ENCODE data around the gene KIAA1549. TPM values are rescaled to one million over a fixed set of nuclear protein-coding genes. Genes with fewer than 3 reads are reported as not detected.
"Not testable (repeated sequence)": the region's sequence is repeated elsewhere in the genome, so short reads cannot be mapped to it uniquely, and the experiment has no call there.

Gene KIAA1549
- polyA plus RNA-seq, 2 of the 4 experiments (the other 2 are of a cell fraction) = 4.1 to 4.7 TPM

GRCh38 chr7:138798836-138799235, 182.4 kb downstream of the KIAA1549 start:
- POLR2A ChIA-PET = no interaction called here
- CTCF ChIA-PET = interaction anchor here (1.0 to 1.6 kb wide), 2 partner anchors 9 to 17 kb away, joined by 3 to 4 read pairs; no protein-coding TSS in a partner anchor
- H3K4me2 ChIP-seq = no peak overlapping the region
- WGBS (ENCODE audit: missing lambda C conversion rate) = 34% methylated on average over 5 of the region's 5 CpGs
- no peaks in the 10 kb centered on the region for H3K9me3 ChIP-seq
- FAIRE-seq = no peak
- ATAC-seq = 0 out of 6 replicates have a peak, but pooled peaks of 1 of the 2 experiments have one; percentile 26
- no peak overlapping the region for H3K4me3 ChIP-seq
- H3K27ac ChIP-seq = no peak overlapping the region
- no peak for DNase-seq (ENCODE audit: low read depth in 1 of 2, low spot score in 1 of 2)
- 0 out of 3 replicates have a peak, but pooled peaks cover 7% of the 10 kb centered on the region for H3K4me1 ChIP-seq
- no peak for TF ChIP-seq HOXA7 (CRISPR knock-in tag; IDR thresholded peaks at IDR 0.05)
- no peak for TF ChIP-seq CTCF (IDR thresholded peaks at IDR 0.05)
- no peak for TF ChIP-seq ELK1 (IDR thresholded peaks at IDR 0.05; ENCODE audit: low read depth, low read length)

GRCh38 chr7:138797715-138798320, 183.4 kb downstream of the KIAA1549 start, which contains the start of the genes ATP6V0A4 and TMEM213:
Gene ATP6V0A4 (minus strand): TSS chr7:138798196. CDS start chr7:138771247, 26,949 bp downstream.
Gene TMEM213 (plus strand): TSS chr7:138797994. CDS start chr7:138798105, 111 bp downstream.
- POLR2A ChIA-PET = interaction anchor here (0.6 kb wide), 1 partner anchor 182 kb away, joined by 3 read pairs; no protein-coding TSS in a partner anchor
- Histone ChIP-seq H3K27ac (no peak within 1 kb of the TSS), H3K4me1 (0 out of 3 replicates have a peak, but pooled peaks cover 7% of the 10 kb centered on the region), H3K4me2 (no peak within 1 kb of the TSS), H3K9me3 (no peaks in the 10 kb centered on the region), H3K4me3 (no peak within 1 kb of the TSS)
- FAIRE-seq (no peak), DNase-seq (ENCODE audit: low read depth in 1 of 2, low spot score in 1 of 2) (no peak), ATAC-seq (no peak)
- 60% methylated on average over 9 of the region's 14 CpGs for WGBS (ENCODE audit: missing lambda C conversion rate)
- CTCF ChIA-PET = interaction anchor here (0.8 kb wide), 1 partner anchor 10 kb away, joined by 3 read pairs; no protein-coding TSS in a partner anchor
- no peak for TF ChIP-seq POLR2AphosphoS2 (conservative IDR thresholded peaks at IDR 0.05; ENCODE audit: low read length)
- TF ChIP-seq CHD4 (IDR thresholded peaks at IDR 0.05; ENCODE audit: borderline replicate concordance) = no peak
- no peak for TF ChIP-seq TFCP2L1 (CRISPR knock-in tag; IDR thresholded peaks at IDR 0.05)
- no peak for TF ChIP-seq HMGXB4 (CRISPR knock-in tag; IDR thresholded peaks at IDR 0.05; ENCODE audit: borderline replicate concordance)
- no peak for TF ChIP-seq PHF8 (IDR thresholded peaks at IDR 0.05; ENCODE audit: borderline replicate concordance, low read depth)
- no peak for TF ChIP-seq HEYL (CRISPR knock-in tag; IDR thresholded peaks at IDR 0.05)
- TF ChIP-seq ZC3H11A (IDR thresholded peaks at IDR 0.05) = no peak
- no peak for TF ChIP-seq HES2 (IDR thresholded peaks at IDR 0.05)
- no peak for TF ChIP-seq POLR2A (IDR thresholded peaks at IDR 0.05; ENCODE audit: low read length)
- no peak for TF ChIP-seq ZFP36 (IDR thresholded peaks at IDR 0.05; ENCODE audit: borderline replicate concordance, partially characterized antibody)
- TF ChIP-seq HOXB13 (CRISPR knock-in tag; IDR thresholded peaks at IDR 0.05; ENCODE audit: low read depth) = no peak
- TF ChIP-seq EP300 (IDR thresholded peaks at IDR 0.05) = no peak
- no peak for TF ChIP-seq NFE2L2 (conservative IDR thresholded peaks at IDR 0.05; ENCODE audit: low read length)
- no peak for TF ChIP-seq MAFK (IDR thresholded peaks at IDR 0.05; ENCODE audit: partially characterized antibody)
- TF ChIP-seq BHLHE40 (IDR thresholded peaks at IDR 0.05; ENCODE audit: low read depth, low read length) = no peak
- no peak for TF ChIP-seq JUNB (IDR thresholded peaks at IDR 0.05)

GRCh38 chr7:138797046-138797445, 184.1 kb downstream of the KIAA1549 start:
- 48% methylated on average over 4 of the region's 4 CpGs for WGBS (ENCODE audit: missing lambda C conversion rate)
- H3K4me1 ChIP-seq; H3K9me3 ChIP-seq; DNase-seq (ENCODE audit: low read depth in 1 of 2, low spot score in 1 of 2); FAIRE-seq; H3K27ac ChIP-seq; ATAC-seq; H3K4me3 ChIP-seq; H3K4me2 ChIP-seq: not testable (repeated sequence)
- POLR2A ChIA-PET = interaction anchor here (0.6 kb wide), 1 partner anchor 182 kb away, joined by 3 read pairs; no protein-coding TSS in a partner anchor
- CTCF ChIA-PET = interaction anchor here (0.6 to 1.1 kb wide), 2 partner anchors 9 to 28 kb away, joined by 3 read pairs; no protein-coding TSS in a partner anchor
